SK-N-SH (cell line): ENCODE results near the gene ZCCHC7. TPM values are rescaled to one million over a fixed set of nuclear protein-coding genes. Genes with fewer than 3 reads are reported as not detected.

ENCODE experiments used
- CTCF ChIA-PET: fragments of 300-600, 350-600 bp; formaldehyde crosslinking; extraction: SDS; loops from one replicate; lab custom pipeline; 2021; lab: Yijun Ruan, JAX
- POLR2A ChIA-PET: fragments of 350-600 bp; sonication (Branson Sonifier 250); formaldehyde crosslinking; extraction: SDS; loops from one replicate; lab custom pipeline; 2020; ENCODE audit warnings: antibody characterized with exemption, inconsistent platforms; lab: Yijun Ruan, JAX
- DNase-seq: peaks from one replicate; pipeline ENCODE4 v3.0.0; 2012
- H2AFZ ChIP-seq: fragments of 200-600 bp; sonication (generic); 2 replicates; pipeline ENCODE4 v1.8.1; 2016; ENCODE audit warnings: antibody characterized with exemption, mild to moderate bottlenecking, low read depth
- H3F3A ChIP-seq: fragments of 200-600 bp; sonication (generic); replicated peaks from 2 replicates; pipeline ENCODE3; 2016; ENCODE audit warnings: antibody characterized with exemption, mild to moderate bottlenecking; ENCODE audit not compliant: insufficient read depth
- H3K27ac ChIP-seq, 2 experiments: fragments of 200-500 bp in 1 of 2; fragments of 200-600 bp in 1 of 2; sonication (Bioruptor generic) in 1 of 2; sonication (generic), shearing (Covaris generic) in 1 of 2; 2 replicates each; pipeline versions ENCODE4 v1.5.1 to v1.6.1; 2014 to 2016; ENCODE audit warnings: low read depth in 2 of 2, inconsistent platforms in 1 of 2, low read length in 1 of 2, mild to moderate bottlenecking in 1 of 2, mixed read lengths in 1 of 2
- H3K27me3 ChIP-seq: fragments of 200-600 bp; sonication (generic), shearing (Covaris generic); 2 replicates; pipeline ENCODE4 v1.6.1; 2016; ENCODE audit warnings: mixed run types; ENCODE audit not compliant: insufficient read depth
- H3K36me3 ChIP-seq, 2 experiments: fragments of 200-500 bp in 1 of 2; fragments of 200-600 bp in 1 of 2; sonication (Bioruptor generic) in 1 of 2; sonication (generic) in 1 of 2; replicated peaks in 1 of 2; 2 replicates each; pipeline versions ENCODE3 to v1.5.1; 2014 to 2016; ENCODE audit warnings: low read length in 1 of 2, mild to moderate bottlenecking in 1 of 2; ENCODE audit not compliant: insufficient read depth in 2 of 2, control insufficient read depth in 1 of 2
- H3K4me1 ChIP-seq, 2 experiments: fragments of 200-500 bp in 1 of 2; fragments of 200-600 bp in 1 of 2; sonication (Bioruptor generic) in 1 of 2; sonication (generic), shearing (Covaris generic) in 1 of 2; 2 replicates each; pipeline versions ENCODE4 v1.5.1 to v1.6.1; 2014 to 2016; ENCODE audit warnings: low read depth in 1 of 2, low read length in 1 of 2, mixed run types in 1 of 2; ENCODE audit not compliant: insufficient read depth in 2 of 2, control insufficient read depth in 1 of 2
- H3K4me2 ChIP-seq: fragments of 200-600 bp; sonication (generic), shearing (Covaris generic); 2 replicates; pipeline ENCODE4 v1.6.1; 2017; ENCODE audit warnings: mixed run types
- H3K4me3 ChIP-seq, 2 experiments: fragments of 200-500 bp in 1 of 2; fragments of 200-600 bp in 1 of 2; sonication (Bioruptor generic) in 1 of 2; sonication (generic), shearing (Covaris generic) in 1 of 2; 2 replicates each; pipeline versions ENCODE4 v1.5.1 to v1.8.1; 2014 to 2016; ENCODE audit warnings: low read depth in 2 of 2, inconsistent platforms in 1 of 2, low read length in 1 of 2, mild to moderate bottlenecking in 1 of 2, mixed read lengths in 1 of 2, moderate library complexity in 1 of 2
- H3K79me2 ChIP-seq: fragments of 200-600 bp; sonication (generic); 2 replicates; pipeline ENCODE4 v1.8.1; 2017; ENCODE audit warnings: mild to moderate bottlenecking; ENCODE audit not compliant: insufficient read depth
- H3K9ac ChIP-seq: fragments of 200-600 bp; sonication (generic); 2 replicates; pipeline ENCODE4 v1.6.1; 2017; ENCODE audit warnings: mixed run types
- H3K9me2 ChIP-seq: fragments of 200-600 bp; sonication (generic); 2 replicates; pipeline ENCODE4 v1.6.1; 2017; ENCODE audit warnings: mixed run types
- H3K9me3 ChIP-seq: fragments of 200-600 bp; sonication (generic); 2 replicates; pipeline ENCODE4 v1.6.1; 2017; ENCODE audit warnings: mixed run types, mild to moderate bottlenecking, moderate library complexity
- H4K20me1 ChIP-seq: fragments of 200-600 bp; sonication (generic); 2 replicates; pipeline ENCODE4 v1.6.1; 2017; ENCODE audit warnings: mild to moderate bottlenecking, mixed run types; ENCODE audit not compliant: insufficient read depth
- EP300 ChIP-seq, 2 experiments: IDR thresholded peaks; 2 replicates each; pipeline versions ENCODE4 v1.4.0 to v1.6.1; 2012; ENCODE audit warnings: borderline replicate concordance in 1 of 2, low read depth in 1 of 2, low read length in 1 of 2
- FOXJ3 ChIP-seq: sonication (generic); formaldehyde crosslinking; IDR thresholded peaks from 2 replicates; pipeline ENCODE4 v1.5.1; 2020; ENCODE audit warnings: mild to moderate bottlenecking, missing genetic modification reagents
- GABPA ChIP-seq: IDR thresholded peaks from 2 replicates; pipeline ENCODE4 v1.4.0; 2012; ENCODE audit warnings: low read depth, mild to moderate bottlenecking
- GATA2 ChIP-seq: sonication (generic); formaldehyde crosslinking; IDR thresholded peaks from 2 replicates; pipeline ENCODE4 v1.5.0; 2020; ENCODE audit warnings: mild to moderate bottlenecking, missing genetic modification reagents
- JUND ChIP-seq: IDR thresholded peaks from 2 replicates; pipeline ENCODE4 v1.4.0; 2012
- MXI1 ChIP-seq: IDR thresholded peaks from 2 replicates; pipeline ENCODE4 v1.6.1; 2012; ENCODE audit warnings: mild to moderate bottlenecking, low read depth, low read length, improper control_type of control experiment
- NRF1 ChIP-seq: IDR thresholded peaks from 2 replicates; pipeline ENCODE4 v1.6.1; 2012; ENCODE audit warnings: low read depth, mild to moderate bottlenecking, low read length
- RFX5 ChIP-seq: IDR thresholded peaks from 2 replicates; pipeline ENCODE4 v1.6.1; 2012; ENCODE audit warnings: mild to moderate bottlenecking, improper control_type of control experiment, low read length
- SMC3 ChIP-seq: IDR thresholded peaks from 2 replicates; pipeline ENCODE4 v1.6.1; 2012; ENCODE audit warnings: low read depth, low read length, improper control_type of control experiment
- YY1 ChIP-seq: IDR thresholded peaks from 2 replicates; pipeline ENCODE4 v1.4.0; 2012; ENCODE audit warnings: low read depth, mild to moderate bottlenecking
- WGBS: methylation state at CpG from one replicate; pipeline ENCODE4 v1.1.6; 2017; ENCODE audit warnings: low lambda C conversion rate; 5-methylcytosine and 5-hydroxymethylcytosine counted together
- polyA plus RNA-seq, 3 experiments: library from polyadenylated mRNA; depleted of rRNA; stranded (reverse); fragments of >200 nt; gene quantifications; 2 replicates each; pipeline ENCODE4 v1.2.3, GENCODE V29; 2012
- TF ChIP-seq, protein P1 (sequence below): IDR thresholded peaks from 2 replicates; pipeline ENCODE4; 2012
- TF ChIP-seq, protein P2 (sequence below): fragments of 150-350 bp; IDR thresholded peaks from 2 replicates; pipeline ENCODE4 v1.6.1; 2017; ENCODE audit warnings: antibody characterized with exemption, low read length, low read depth, borderline replicate concordance
- TF ChIP-seq, protein P3 (sequence below): IDR thresholded peaks from 2 replicates; pipeline ENCODE4 v1.6.1; 2012; ENCODE audit warnings: mild to moderate bottlenecking, low read depth, low read length, moderate library complexity

Gene ZCCHC7
- polyA plus RNA-seq, 1 of the 3 experiments (the other 2 are of a cell fraction), result 12.6 TPM

DNA sequence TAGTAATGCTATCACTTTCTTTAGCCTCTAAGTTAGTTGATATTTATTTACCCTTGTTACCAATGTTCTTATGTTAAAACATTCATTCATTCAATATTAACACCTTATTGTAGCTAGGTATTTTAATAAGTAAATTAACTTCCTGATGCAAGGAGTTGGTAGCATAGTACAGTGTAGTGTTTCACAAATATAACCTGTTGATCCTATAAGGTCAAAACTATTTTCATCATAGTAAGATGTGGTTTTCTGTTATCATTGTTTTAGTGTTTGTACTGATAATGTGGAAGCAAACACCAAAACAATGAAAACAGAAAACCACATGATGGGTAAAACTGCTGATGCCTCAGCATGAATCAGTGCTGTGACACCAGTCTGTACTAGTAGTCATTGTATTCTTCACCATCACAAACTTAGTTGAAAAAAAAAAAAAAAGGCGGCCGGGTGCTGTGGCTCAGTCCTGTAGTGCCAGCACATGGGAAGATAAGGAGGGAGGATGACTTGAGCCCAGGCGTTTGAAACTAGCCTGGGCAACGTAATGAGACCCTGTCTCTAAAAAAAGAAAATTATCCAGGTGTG is 36.5 kb downstream of the ZCCHC7 start:
- CTCF ChIA-PET, result interaction anchor here (0.9 kb wide), 1 partner anchor 304 kb away, joined by 3 read pairs; no protein-coding TSS in a partner anchor
- DNase-seq, result no peak

DNA sequence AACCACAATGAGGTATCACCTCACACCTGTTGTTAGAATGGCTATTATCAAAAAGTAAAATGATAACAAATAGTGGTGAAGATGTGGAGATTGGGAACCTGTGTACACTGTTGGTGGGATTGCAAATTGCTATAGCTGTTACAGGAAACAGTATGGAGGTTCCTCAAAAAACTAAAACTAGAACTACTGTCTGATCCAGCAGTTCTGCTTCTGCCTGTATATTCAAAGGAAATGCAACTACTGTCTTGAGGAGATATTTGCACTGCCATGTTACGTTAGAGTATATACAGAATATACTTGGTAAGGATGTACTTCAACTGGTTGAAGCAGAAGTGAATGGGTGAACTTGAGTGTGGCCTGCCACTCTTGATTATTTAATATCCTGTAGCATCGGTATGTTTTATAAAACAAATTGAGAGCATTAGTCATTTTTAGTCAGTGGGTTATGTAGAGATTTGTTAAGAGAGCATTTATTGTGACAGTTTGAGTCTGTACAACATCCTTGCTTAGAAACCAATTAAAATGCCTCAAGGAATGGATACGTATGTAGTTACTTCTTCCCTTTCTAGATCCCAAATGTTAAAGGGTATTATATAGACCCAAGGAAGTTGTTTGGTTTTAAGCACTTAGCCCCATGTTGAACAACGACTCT is 37.5 kb downstream of the ZCCHC7 start:
- Histone ChIP-seq H3K4me2 (no peak overlapping the region), H4K20me1 (peaks cover 4% of the 10 kb centered on the region; the same call in 1 of the 2 replicates), H3K36me3 (peaks cover 5 to 32% of the 10 kb centered on the region in 2 experiments), H3K4me1 (0 out of 4 replicates have a peak, but pooled peaks cover 0 to 4% of the 10 kb centered on the region in 2 experiments), H3K79me2 (peaks cover 47% of the 10 kb centered on the region; the same call in 1 of the 2 replicates), H3K9me2 (no peaks in the 10 kb centered on the region), H3K4me3 (no peak overlapping the region), H3K27me3 (no peaks in the 10 kb centered on the region), H3F3A (no peaks in the 10 kb centered on the region), H3K9ac (no peak overlapping the region), H3K9me3 (no peaks in the 10 kb centered on the region), H3K27ac (peak overlapping the region; percentile 2 to 4; a peak in 1 of 4 replicates), H2AFZ (no peak overlapping the region)
- CTCF ChIA-PET, result no interaction called here
- WGBS, result 69% methylated on average over 4 of the region's 4 CpGs
- POLR2A ChIA-PET, result no interaction called here
- no peak for DNase-seq
- TF ChIP-seq SMC3, result no peak
- TF ChIP-seq, protein P1, sequence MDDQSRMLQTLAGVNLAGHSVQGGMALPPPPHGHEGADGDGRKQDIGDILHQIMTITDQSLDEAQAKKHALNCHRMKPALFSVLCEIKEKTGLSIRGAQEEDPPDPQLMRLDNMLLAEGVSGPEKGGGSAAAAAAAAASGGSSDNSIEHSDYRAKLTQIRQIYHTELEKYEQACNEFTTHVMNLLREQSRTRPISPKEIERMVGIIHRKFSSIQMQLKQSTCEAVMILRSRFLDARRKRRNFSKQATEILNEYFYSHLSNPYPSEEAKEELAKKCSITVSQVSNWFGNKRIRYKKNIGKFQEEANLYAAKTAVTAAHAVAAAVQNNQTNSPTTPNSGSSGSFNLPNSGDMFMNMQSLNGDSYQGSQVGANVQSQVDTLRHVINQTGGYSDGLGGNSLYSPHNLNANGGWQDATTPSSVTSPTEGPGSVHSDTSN, result peak; percentile 42; the same call in 1 of the 2 replicates

More for the DNA sequence above, 36.5 kb downstream of the ZCCHC7 start:
- peaks cover 48% of the 10 kb centered on the region; the same call in 1 of the 2 replicates for H3K79me2 ChIP-seq
- H3K4me1 ChIP-seq, result peaks cover 0 to 6% of the 10 kb centered on the region in 2 experiments; a peak in 1 of 4 replicates
- no peaks in the 10 kb centered on the region for H3K27me3 ChIP-seq
- no peak for TF ChIP-seq FOXJ3
- TF ChIP-seq NRF1, result no peak
- no peak for TF ChIP-seq RFX5
- TF ChIP-seq JUND, result no peak
- no peak for TF ChIP-seq MXI1
- TF ChIP-seq GATA2 (CRISPR knock-in tag), result no peak
- POLR2A ChIA-PET, result no interaction called here
- 97% methylated on average over 4 of the region's 4 CpGs for WGBS
- no peak overlapping the region for H3K4me2 ChIP-seq
- no peaks in the 10 kb centered on the region for H3K9me2 ChIP-seq
- peaks cover 4% of the 10 kb centered on the region; the same call in 1 of the 2 replicates for H4K20me1 ChIP-seq
- H3K36me3 ChIP-seq, result peaks cover 2 to 24% of the 10 kb centered on the region in 2 experiments
- H2AFZ ChIP-seq, result no peak overlapping the region
- no peak overlapping the region for H3K4me3 ChIP-seq
- H3K9me3 ChIP-seq, result no peaks in the 10 kb centered on the region
- no peak overlapping the region for H3K9ac ChIP-seq
- no peak overlapping the region for H3K27ac ChIP-seq
- no peaks in the 10 kb centered on the region for H3F3A ChIP-seq

DNA sequence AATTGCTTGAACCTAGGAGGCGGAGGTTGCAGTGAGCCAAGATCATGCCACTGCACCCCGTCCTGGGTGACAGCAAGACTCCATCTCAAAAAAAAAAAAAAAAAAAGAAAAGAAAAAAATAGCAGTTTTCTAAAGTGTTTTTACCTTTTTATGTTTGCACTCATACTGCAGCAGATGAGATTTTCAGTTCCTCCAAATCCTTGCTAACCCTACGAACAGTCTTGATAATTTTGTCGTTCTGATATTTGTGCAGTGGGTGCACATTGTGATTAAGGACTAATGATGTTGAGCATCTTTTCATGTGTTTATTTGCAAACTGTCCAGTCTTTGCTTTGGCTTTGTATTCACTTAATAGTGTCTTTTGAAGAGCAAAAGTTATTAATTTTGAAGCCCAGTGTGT is 42.9 kb downstream of the ZCCHC7 start:
- H3K4me3 ChIP-seq, result no peak overlapping the region
- ChIA-PET POLR2A (no interaction called here), CTCF (no interaction called here)
- H3K4me1 ChIP-seq, result 0 out of 4 replicates have a peak, but pooled peaks cover 0 to 1% of the 10 kb centered on the region in 2 experiments
- no peak for DNase-seq
- H3K9ac ChIP-seq, result no peak overlapping the region
- no peak overlapping the region for H3K4me2 ChIP-seq
- no peaks in the 10 kb centered on the region for H3K9me3 ChIP-seq
- no peaks in the 10 kb centered on the region for H4K20me1 ChIP-seq
- peaks cover 13% of the 10 kb centered on the region for H3F3A ChIP-seq
- WGBS, result 98% methylated on average over 4 of the region's 4 CpGs
- H3K9me2 ChIP-seq, result no peaks in the 10 kb centered on the region
- H2AFZ ChIP-seq, result no peak overlapping the region
- H3K36me3 ChIP-seq, result peaks cover 8 to 49% of the 10 kb centered on the region in 2 experiments
- no peaks in the 10 kb centered on the region for H3K27me3 ChIP-seq
- TF ChIP-seq, protein P2, sequence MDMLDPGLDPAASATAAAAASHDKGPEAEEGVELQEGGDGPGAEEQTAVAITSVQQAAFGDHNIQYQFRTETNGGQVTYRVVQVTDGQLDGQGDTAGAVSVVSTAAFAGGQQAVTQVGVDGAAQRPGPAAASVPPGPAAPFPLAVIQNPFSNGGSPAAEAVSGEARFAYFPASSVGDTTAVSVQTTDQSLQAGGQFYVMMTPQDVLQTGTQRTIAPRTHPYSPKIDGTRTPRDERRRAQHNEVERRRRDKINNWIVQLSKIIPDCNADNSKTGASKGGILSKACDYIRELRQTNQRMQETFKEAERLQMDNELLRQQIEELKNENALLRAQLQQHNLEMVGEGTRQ, result no peak
- TF ChIP-seq YY1, result no peak
- TF ChIP-seq, protein P3, sequence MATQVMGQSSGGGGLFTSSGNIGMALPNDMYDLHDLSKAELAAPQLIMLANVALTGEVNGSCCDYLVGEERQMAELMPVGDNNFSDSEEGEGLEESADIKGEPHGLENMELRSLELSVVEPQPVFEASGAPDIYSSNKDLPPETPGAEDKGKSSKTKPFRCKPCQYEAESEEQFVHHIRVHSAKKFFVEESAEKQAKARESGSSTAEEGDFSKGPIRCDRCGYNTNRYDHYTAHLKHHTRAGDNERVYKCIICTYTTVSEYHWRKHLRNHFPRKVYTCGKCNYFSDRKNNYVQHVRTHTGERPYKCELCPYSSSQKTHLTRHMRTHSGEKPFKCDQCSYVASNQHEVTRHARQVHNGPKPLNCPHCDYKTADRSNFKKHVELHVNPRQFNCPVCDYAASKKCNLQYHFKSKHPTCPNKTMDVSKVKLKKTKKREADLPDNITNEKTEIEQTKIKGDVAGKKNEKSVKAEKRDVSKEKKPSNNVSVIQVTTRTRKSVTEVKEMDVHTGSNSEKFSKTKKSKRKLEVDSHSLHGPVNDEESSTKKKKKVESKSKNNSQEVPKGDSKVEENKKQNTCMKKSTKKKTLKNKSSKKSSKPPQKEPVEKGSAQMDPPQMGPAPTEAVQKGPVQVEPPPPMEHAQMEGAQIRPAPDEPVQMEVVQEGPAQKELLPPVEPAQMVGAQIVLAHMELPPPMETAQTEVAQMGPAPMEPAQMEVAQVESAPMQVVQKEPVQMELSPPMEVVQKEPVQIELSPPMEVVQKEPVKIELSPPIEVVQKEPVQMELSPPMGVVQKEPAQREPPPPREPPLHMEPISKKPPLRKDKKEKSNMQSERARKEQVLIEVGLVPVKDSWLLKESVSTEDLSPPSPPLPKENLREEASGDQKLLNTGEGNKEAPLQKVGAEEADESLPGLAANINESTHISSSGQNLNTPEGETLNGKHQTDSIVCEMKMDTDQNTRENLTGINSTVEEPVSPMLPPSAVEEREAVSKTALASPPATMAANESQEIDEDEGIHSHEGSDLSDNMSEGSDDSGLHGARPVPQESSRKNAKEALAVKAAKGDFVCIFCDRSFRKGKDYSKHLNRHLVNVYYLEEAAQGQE, result no peak
- TF ChIP-seq EP300 (IDR thresholded peaks at IDR 0.05; ENCODE audit: borderline replicate concordance in 1 of 2, low read depth in 1 of 2, low read length in 1 of 2), result no peak
- TF ChIP-seq GABPA, result no peak
- TF ChIP-seq GATA2 (CRISPR knock-in tag), result no peak
- TF ChIP-seq, all 33 proteins: peak for 0
- Histone ChIP-seq H3K79me2 (peaks cover 15% of the 10 kb centered on the region), H3K27ac (no peak overlapping the region)
